HG03060 (cell line): Measurements from ENCODE around the gene HHIPL1.

ENCODE experiments used
- ATAC-seq: cut with Tn5 transposase; IDR thresholded peaks from one replicate; pipeline ENCODE4 v1.9.1; 2021; ENCODE audit warnings: low read depth, moderate number of reproducible peaks; ENCODE audit not compliant: unreplicated experiment

The HHIPL1 gene

DNA sequence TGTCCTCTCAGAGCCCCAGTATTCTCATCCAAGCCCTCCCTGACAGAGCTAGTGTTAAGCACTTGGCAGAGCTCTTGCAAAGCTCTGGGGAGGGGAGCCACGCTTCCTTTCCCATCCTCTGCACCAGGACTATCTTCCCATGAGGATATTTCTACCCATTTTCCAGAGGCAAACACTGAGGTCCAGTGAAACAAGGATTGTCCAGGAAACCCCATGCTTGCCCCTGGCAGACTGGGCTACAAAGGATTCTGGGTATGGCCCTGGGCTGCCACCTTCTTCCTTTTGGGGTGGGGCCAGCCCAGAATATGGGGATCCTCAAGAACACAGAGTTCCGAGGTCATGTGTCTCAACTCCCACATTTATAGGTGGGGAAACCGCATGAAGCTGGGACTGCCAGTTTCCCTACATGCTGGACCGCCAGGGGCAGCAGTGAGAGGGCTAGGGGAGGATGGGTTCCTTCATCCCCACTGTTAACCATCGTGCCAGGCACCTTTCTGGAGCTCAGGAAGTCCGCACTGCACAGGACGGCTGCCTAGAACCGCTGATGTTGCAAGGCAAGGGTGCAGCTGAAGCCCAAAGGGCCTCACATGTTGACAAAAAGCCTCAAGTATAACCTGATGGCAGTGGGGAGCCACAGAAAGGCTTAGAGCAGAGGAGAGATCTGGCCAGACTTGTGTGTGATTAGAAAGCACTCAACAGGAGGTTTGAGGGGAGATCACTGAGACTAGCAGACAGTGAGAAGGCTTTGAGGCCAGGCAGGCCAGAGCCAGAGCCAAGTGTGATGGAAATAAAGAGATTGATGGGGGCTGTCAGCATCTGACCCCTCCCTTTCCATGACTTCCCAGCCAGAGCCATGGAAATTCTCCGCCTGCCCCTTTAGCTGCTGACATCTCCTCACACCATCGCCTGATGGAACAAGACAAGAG lies 35.4 kb upstream of the HHIPL1 start:
- no peak for ATAC-seq

GRCh38 chr14:99611646-99612045 lies 33.3 kb upstream of the HHIPL1 start:
- ATAC-seq, result no peak

DNA sequence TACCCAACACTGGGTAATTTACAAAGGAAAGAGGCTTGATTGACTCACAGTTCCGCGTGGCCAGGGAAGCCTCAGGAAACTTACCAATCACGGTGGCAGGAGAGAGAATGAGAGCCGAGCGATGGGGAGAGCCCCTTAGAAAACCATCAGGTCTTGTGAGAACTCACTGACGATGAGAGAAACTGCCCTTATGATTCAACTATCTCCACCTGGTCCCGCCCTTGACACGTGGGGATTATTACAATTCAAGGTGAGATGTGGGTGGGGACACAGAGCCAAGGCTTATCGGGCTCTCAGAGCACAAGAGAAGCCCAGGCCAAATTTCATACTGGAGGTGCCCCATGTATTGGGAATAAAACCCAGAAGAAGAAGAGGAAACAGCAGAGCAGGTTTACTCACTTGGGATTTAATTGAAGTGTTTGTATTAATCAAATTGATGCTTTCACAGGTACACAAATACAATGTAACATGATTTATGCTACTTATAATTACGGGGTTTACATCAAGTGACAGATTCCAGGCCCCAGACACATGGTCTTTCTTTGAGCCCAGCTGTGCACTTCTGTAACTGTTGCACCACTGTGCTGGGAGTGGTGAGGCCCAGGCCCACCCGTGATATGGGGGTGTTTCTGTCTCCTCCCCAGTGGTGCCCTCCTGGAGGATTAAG lies 32.7 kb upstream of the HHIPL1 start:
- no peak for ATAC-seq

- ATAC-seq, result no peak
Observed at GRCh38 chr14:99612738-99613330, 32.1 kb upstream of the HHIPL1 start.

DNA sequence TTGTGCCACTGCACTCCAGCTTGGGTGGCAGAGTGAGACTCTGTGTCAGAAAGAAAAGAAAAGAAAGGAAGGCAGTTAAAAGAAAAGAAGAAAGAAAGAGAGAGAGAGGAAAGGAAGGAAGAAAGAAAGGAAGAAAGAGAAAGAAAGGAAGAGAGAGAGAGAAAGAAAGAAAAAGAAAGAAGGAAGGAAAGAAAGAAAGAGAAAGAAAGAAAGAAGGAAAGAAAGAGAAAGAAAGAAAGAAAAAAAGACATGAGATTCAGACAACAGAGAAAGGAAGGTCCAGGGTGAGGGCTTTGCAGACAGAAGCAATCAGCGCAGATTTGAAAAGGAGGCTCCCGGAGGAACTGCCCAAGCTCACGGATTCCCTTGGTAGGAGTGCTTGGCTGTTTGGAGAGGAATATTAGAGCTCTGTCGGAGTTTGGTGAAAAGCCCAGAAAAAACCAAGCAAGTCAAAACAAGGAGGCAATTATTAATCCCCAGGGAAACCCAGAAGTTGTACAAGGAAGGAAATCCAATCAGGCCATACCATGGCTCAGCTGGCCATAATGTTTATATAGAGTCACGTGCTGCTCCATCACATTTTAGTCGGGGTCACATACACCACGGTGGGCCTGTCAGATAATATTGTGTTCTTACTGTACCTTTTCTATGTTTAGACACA lies 29.3 kb upstream of the HHIPL1 start:
- ATAC-seq, result no peak

DNA sequence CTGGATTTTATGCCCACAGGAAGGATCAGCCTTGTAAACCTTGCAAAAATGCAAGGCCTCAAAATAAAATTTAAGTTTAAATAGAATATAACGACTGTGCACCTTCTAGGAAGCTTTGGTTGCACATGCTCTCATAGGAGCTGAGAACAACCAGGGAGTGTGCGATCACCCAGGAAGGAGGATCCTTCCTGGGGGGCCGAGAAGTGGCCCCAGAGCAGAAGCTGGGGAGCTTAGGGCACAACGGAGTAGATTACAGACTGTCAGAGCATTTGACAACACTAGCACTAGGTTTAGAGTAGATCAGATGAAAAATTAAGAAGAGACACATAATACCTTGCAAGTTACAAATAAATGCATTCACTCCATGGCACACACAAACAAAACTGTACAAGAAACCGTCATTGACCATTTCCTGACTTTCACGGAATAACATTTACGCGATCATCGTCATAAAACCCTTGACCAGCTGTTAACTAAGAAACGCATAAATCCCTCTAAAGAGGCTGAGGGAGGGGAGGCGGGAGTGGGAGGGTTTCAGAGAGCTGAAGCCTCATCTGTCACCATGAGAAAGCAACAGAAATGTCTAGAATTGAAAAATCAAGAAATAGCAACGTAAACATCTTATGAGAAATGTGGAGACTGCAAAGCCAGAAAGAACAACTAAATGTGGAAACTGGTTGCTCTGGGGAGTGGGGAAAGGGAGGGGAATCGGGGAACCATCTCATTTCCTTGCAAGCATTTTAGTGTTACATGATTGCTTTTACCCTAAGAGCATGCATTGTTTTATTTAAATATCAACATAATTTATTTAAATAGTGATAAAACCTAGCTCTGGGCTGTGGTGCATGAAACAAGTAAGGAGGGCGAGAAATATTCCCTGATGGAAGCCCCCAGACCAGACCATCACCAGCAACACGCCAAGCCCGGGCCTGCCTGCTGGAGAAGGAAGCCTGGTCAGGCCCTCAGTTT lies 27.8 kb upstream of the HHIPL1 start:
- ATAC-seq, result no peak

DNA sequence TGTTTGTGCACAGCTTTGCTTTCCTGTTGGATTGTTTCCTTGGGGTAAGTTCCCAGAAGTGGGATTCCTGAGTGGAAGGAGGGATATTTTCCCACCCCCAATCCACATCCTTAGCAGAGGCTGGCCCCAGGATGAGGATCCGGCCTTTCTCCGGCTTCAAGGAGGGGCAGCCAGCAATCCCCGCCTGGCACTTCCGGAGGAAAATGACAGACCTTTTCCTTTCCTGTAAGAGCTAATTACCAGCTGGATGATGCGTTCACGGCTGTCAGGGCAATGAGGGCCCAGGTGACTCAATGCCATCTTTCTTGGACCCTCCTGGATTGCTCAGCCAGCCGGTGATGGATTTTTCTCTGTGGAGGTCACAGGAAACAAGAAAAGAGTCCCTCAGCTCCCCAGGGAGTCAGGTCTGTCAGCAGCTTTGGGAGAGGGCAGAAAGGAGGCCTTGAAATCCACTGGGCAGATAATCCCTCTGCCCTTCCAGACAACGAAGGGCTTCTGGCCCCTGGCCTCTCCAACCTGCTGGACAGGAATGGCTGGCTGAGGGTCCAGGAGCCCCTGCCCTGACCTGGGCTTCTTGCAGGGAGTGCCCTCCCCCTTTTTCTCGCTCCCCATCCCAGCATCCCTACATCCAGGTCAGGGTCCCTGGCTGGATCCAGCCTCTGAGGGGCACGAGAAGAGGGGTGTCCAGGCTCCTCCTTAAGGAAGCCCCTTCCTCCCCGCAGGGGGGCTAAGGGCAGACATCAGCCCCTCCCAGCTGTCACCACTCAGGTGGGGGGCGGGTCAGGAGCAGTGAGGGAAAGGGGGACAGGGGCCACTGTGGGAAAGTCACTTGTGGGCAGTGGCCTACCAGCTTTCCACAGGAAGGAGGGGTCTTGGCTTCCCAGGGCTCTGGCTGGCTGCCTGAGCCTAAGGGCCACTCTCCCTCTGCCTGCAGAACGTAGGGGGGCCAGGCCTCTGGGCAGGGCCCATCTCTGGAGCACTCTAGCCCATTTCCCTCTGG lies 24.8 kb upstream of the HHIPL1 start:
- ATAC-seq, result no peak

DNA sequence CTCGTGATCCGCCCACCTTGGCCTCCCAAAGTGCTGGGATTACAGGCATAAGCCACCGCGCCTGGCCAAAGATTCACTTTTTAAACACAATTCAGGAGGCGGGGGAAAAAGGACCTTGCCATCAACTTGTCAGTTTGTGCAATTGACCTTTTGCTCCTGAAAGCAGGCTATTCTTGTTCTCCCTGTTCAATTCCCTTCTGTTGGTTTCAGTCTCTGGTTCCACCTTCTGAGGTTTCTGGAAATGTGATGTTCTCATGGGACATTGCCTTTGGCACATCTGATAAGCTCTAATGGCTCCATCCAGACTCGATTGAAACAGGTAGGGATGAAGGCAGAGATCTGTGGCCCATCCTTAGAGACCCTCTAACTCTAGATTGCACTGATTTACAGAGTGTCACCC lies 23.0 kb upstream of the HHIPL1 start:
- no peak for ATAC-seq

GRCh38 chr14:99624024-99624423 lies 20.9 kb upstream of the HHIPL1 start:
- no peak for ATAC-seq

DNA sequence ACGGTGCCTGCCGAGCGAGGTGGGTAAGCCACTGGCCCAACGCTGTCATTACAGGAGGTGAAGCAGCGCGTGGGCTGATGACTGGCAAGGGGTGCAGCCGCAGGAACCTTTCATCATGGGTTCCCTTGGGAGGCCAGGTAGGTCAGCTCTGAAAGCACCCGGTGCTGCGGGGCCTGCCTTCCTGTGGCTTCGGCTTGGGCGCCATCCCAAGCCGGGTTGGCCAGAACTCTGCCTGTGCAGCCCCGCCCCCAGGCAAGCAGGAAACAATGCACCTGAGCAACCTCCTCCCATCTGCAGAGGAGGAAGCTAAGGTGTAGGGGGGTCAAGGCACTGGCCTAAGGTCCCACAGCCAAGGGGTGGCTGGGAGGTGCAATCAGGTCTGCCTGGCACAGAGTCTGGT lies 20.0 kb upstream of the HHIPL1 start:
- ATAC-seq, result no peak

DNA sequence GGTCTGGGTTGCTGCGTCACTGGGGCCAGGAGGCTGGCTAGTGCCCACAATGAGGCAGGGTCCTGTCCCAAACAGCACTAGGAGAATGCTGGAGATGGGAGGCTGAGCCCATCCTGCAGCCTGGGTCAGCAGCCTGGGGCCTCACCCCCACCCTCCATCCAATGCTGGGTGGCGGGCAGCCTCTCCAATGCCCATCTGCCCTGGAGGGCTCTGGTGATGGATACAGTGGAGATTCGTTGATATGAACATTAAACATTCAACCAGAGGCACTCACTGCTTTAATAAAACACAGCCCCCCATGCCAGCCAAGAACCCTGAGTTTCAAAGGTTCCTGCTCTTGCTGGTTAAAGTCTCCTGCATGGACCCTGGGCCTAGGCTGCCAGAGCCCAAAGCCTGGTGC lies 19.5 kb upstream of the HHIPL1 start:
- ATAC-seq, result no peak

- no peak for ATAC-seq
Observed at GRCh38 chr14:99626041-99626648, 18.8 kb upstream of the HHIPL1 start.

- ATAC-seq, result no peak
Observed at GRCh38 chr14:99627100-99627499, 17.8 kb upstream of the HHIPL1 start.

- ATAC-seq, result no peak
Observed at GRCh38 chr14:99627510-99628381, 17.2 kb upstream of the HHIPL1 start.

GRCh38 chr14:99628887-99629618 lies 15.9 kb upstream of the HHIPL1 start:
- no peak for ATAC-seq

DNA sequence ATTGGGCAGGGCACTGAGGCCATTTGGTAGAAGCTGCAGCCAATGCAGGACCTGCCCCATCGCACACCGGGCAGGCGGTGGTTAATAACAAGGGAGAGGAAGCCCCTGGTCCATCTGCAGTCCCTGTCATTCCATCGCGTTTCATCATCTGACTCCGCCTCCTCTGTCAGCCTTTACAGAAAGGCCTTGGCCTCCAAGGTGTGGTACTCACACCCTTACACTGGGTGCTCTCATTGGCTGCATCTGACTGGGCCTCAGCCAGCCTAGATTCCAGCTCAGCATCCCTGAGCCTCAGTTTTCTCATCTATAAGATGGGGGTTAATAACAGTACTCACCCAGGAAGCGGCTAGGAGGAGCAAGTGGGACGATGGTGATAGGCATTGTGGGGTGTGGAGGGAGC lies 14.7 kb upstream of the HHIPL1 start:
- ATAC-seq, result no peak
